H1 (cell line): Measurements from ENCODE around the gene HOXD10. TPM values are rescaled to one million over a fixed set of nuclear protein-coding genes. Genes with fewer than 3 reads are reported as not detected.
A peak's percentile ranks its signal among the peaks of the same experiment; 100 is the strongest.

Source experiments
- CTCF ChIA-PET: fragments of 300-600 bp; sonication (Branson Sonifier 250); formaldehyde crosslinking; loops from one replicate; lab custom pipeline; 2021; ENCODE audit not compliant: partially characterized antibody; lab: Charles Lee
- POLR2A ChIA-PET: fragments of 300-600 bp; sonication (Branson Sonifier 250); formaldehyde crosslinking; loops from one replicate; lab custom pipeline; 2021; ENCODE audit warnings: inconsistent platforms; ENCODE audit not compliant: partially characterized antibody; lab: Charles Lee
- DNase-seq, 2 experiments: peaks; one replicate each; pipeline versions ENCODE4 v3.0.0 to v3.0.0-alpha.2; 2010 to 2022; ENCODE audit warnings: low spot score in 2 of 2, low read depth in 1 of 2, mixed read lengths in 1 of 2
- FAIRE-seq: peaks from 2 replicates; lab custom pipeline; 2011; peaks lifted over from hg19 to GRCh38; lab: Jason Lieb, UNC
- H2AFZ ChIP-seq: 2 replicates; pipeline ENCODE4 v1.8.1; 2012; ENCODE audit warnings: low read length, inconsistent platforms
- H2AK5ac ChIP-seq: 2 replicates; pipeline ENCODE4 v1.6.1; 2013; ENCODE audit warnings: low read depth, low read length
- H2BK120ac ChIP-seq: replicated peaks from 2 replicates; pipeline ENCODE3; 2013; ENCODE audit warnings: low read depth, low read length, inconsistent platforms
- H2BK12ac ChIP-seq: 2 replicates; pipeline ENCODE4 v1.6.1; 2013; ENCODE audit warnings: low read depth, low read length
- H2BK15ac ChIP-seq: 2 replicates; pipeline ENCODE4 v1.6.1; 2013; ENCODE audit warnings: low read length
- H2BK20ac ChIP-seq: 2 replicates; pipeline ENCODE4 v1.6.1; 2013; ENCODE audit warnings: low read length
- H2BK5ac ChIP-seq: 2 replicates; pipeline ENCODE4 v1.6.1; 2013; ENCODE audit warnings: low read depth, low read length
- H3K14ac ChIP-seq: 2 replicates; pipeline ENCODE4 v1.6.1; 2013; ENCODE audit warnings: inconsistent platforms; ENCODE audit not compliant: insufficient read length
- H3K18ac ChIP-seq: 2 replicates; pipeline ENCODE4 v1.6.1; 2013; ENCODE audit warnings: low read length; ENCODE audit errors: extremely low read depth
- H3K23ac ChIP-seq: 2 replicates; pipeline ENCODE4 v1.6.1; 2013; ENCODE audit warnings: inconsistent platforms; ENCODE audit not compliant: insufficient read length
- H3K23me2 ChIP-seq: 2 replicates; pipeline ENCODE4 v1.6.1; 2013; ENCODE audit warnings: low read depth, low read length
- H3K27ac ChIP-seq: 2 replicates; pipeline ENCODE4 v1.6.1; 2011; ENCODE audit warnings: low read depth, low read length, inconsistent platforms
- H3K27me3 ChIP-seq, 4 experiments: replicated peaks in 1 of 4; 1 replicate in 1 of 4; 2 replicates in 3 of 4; pipeline versions ENCODE4 v1.6.1 to v1.8.1; 2011 to 2013; ENCODE audit warnings: low read length in 3 of 4, mild to moderate bottlenecking in 3 of 4, inconsistent platforms in 2 of 4, mixed read lengths in 2 of 4, moderate library complexity in 1 of 4; ENCODE audit not compliant: control insufficient read depth in 3 of 4, insufficient read depth in 3 of 4; ENCODE audit errors: extremely low read depth in 1 of 4
- H3K36me3 ChIP-seq, 4 experiments: 2 replicates each; pipeline versions ENCODE4 v1.6.1 to v1.8.1; 2011 to 2013; ENCODE audit warnings: mild to moderate bottlenecking in 4 of 4, low read length in 3 of 4, moderate library complexity in 2 of 4, control low read depth in 1 of 4, inconsistent platforms in 1 of 4; ENCODE audit not compliant: insufficient read depth in 4 of 4, control insufficient read depth in 2 of 4
- H3K4ac ChIP-seq: replicated peaks from 2 replicates; pipeline ENCODE3; 2013; ENCODE audit warnings: low read length, low read depth, mixed read lengths, inconsistent platforms; ENCODE audit not compliant: insufficient read length
- H3K4me1 ChIP-seq, 4 experiments: replicated peaks in 1 of 4; 1 replicate in 1 of 4; 2 replicates in 3 of 4; pipeline versions ENCODE4 v1.6.1 to v1.8.1; 2011 to 2013; ENCODE audit warnings: low read length in 3 of 4, inconsistent platforms in 2 of 4, mixed read lengths in 1 of 4; ENCODE audit not compliant: insufficient read depth in 4 of 4, control insufficient read depth in 3 of 4
- H3K4me2 ChIP-seq, 2 experiments: 2 replicates each; pipeline versions ENCODE4 v1.6.1 to v1.8.1; 2011 to 2013; ENCODE audit warnings: low read depth in 2 of 2, low read length in 2 of 2, control low read depth in 1 of 2, inconsistent platforms in 1 of 2, mild to moderate bottlenecking in 1 of 2; ENCODE audit not compliant: insufficient read depth in 1 of 2
- H3K4me3 ChIP-seq, 4 experiments: fragments of 200-600, 300-600 bp in 1 of 4; sonication (generic), shearing (Covaris generic), sonication (Bioruptor Twin) in 1 of 4; 2 replicates each; pipeline versions ENCODE4 v1.5.1 to v1.8.1; 2011 to 2016; ENCODE audit warnings: low read length in 4 of 4, low read depth in 3 of 4, control low read depth in 2 of 4, inconsistent platforms in 2 of 4, mild to moderate bottlenecking in 2 of 4, mixed read lengths in 1 of 4, moderate library complexity in 1 of 4; ENCODE audit not compliant: insufficient read depth in 2 of 4; ENCODE audit errors: extremely low read depth in 1 of 4
- H3K56ac ChIP-seq: replicated peaks from 2 replicates; pipeline ENCODE3; 2013; ENCODE audit warnings: low read depth, mild to moderate bottlenecking, mixed read lengths, low read length, inconsistent platforms; ENCODE audit not compliant: insufficient read length
- H3K79me1 ChIP-seq: 2 replicates; pipeline ENCODE4 v1.6.1; 2013; ENCODE audit warnings: low read depth, low read length, control low read depth
- H3K79me2 ChIP-seq, 2 experiments: 2 replicates each; pipeline versions ENCODE4 v1.6.1 to v1.8.1; 2012 to 2013; ENCODE audit warnings: low read length in 2 of 2, mild to moderate bottlenecking in 2 of 2, inconsistent platforms in 1 of 2; ENCODE audit not compliant: insufficient read depth in 2 of 2, control insufficient read depth in 1 of 2
- H3K9ac ChIP-seq, 4 experiments: replicated peaks in 1 of 4; 1 replicate in 1 of 4; 2 replicates in 3 of 4; pipeline versions ENCODE4 v1.6.1 to v1.8.1; 2011 to 2013; ENCODE audit warnings: low read depth in 3 of 4, low read length in 3 of 4, control low read depth in 2 of 4, mild to moderate bottlenecking in 2 of 4, moderate library complexity in 2 of 4, inconsistent platforms in 1 of 4; ENCODE audit errors: extremely low read depth in 1 of 4
- H3K9me3 ChIP-seq, 2 experiments: 2 replicates each; pipeline versions ENCODE4 v1.6.1 to v1.8.1; 2012 to 2013; ENCODE audit warnings: mild to moderate bottlenecking in 2 of 2, moderate library complexity in 2 of 2, control low read depth in 1 of 2, inconsistent platforms in 1 of 2, low read depth in 1 of 2, low read length in 1 of 2, mixed read lengths in 1 of 2; ENCODE audit not compliant: insufficient read depth in 2 of 2
- H4K20me1 ChIP-seq, 2 experiments: replicated peaks in 1 of 2; 2 replicates each; pipeline versions ENCODE3 to v1.8.1; 2011 to 2013; ENCODE audit warnings: inconsistent platforms in 2 of 2, low read length in 2 of 2, mild to moderate bottlenecking in 1 of 2; ENCODE audit not compliant: insufficient read depth in 2 of 2, control insufficient read depth in 1 of 2
- H4K5ac ChIP-seq: 2 replicates; pipeline ENCODE4 v1.6.1; 2013; ENCODE audit warnings: low read length, low read depth, mixed read lengths, inconsistent platforms; ENCODE audit not compliant: insufficient read length
- H4K8ac ChIP-seq: 2 replicates; pipeline ENCODE4 v1.8.0; 2013; ENCODE audit warnings: mild to moderate bottlenecking, moderate library complexity, low read length, inconsistent platforms; ENCODE audit not compliant: insufficient read depth; ENCODE audit errors: extremely low read depth
- H4K91ac ChIP-seq: replicated peaks from 2 replicates; pipeline ENCODE3; 2013; ENCODE audit warnings: low read length, mixed read lengths, inconsistent platforms; ENCODE audit not compliant: insufficient read length
- BCL11A ChIP-seq, 2 experiments: IDR thresholded peaks; one replicate each; pipeline ENCODE4 v1.6.1; 2011; ENCODE audit warnings: low read depth in 2 of 2, low read length in 2 of 2, mild to moderate bottlenecking in 2 of 2
- CBX8 ChIP-seq: fragments of 300-800, 300-1000 bp; sonication (generic); IDR thresholded peaks from 2 replicates; pipeline ENCODE4 v1.7.1; 2016; ENCODE audit warnings: low read depth, low read length, borderline replicate concordance
- CEBPB ChIP-seq: IDR thresholded peaks from 2 replicates; pipeline ENCODE4 v1.6.1; 2012; ENCODE audit warnings: low read depth, low read length
- EGR1 ChIP-seq: IDR thresholded peaks from 2 replicates; pipeline ENCODE4 v1.6.1; 2011; ENCODE audit warnings: low read depth, low read length, borderline replicate concordance
- EZH2 ChIP-seq: fragments of 200-600 bp; sonication (generic); IDR thresholded peaks from 2 replicates; pipeline ENCODE4 v1.7.1; 2012; ENCODE audit warnings: low read depth, mild to moderate bottlenecking, moderate library complexity, low read length, inconsistent platforms; ENCODE audit not compliant: severe bottlenecking
- RAD21 ChIP-seq, 2 experiments: IDR thresholded peaks in 1 of 2; conservative IDR thresholded peaks in 1 of 2; 2 replicates each; pipeline ENCODE4 v1.6.1; 2011; ENCODE audit warnings: low read depth in 2 of 2, low read length in 2 of 2, improper control_type of control experiment in 1 of 2, inconsistent platforms in 1 of 2, mild to moderate bottlenecking in 1 of 2, moderate library complexity in 1 of 2
- SIRT6 ChIP-seq: IDR thresholded peaks from one replicate; pipeline ENCODE4 v1.7.1; 2012; ENCODE audit warnings: low read length, inconsistent platforms
- SP4 ChIP-seq: IDR thresholded peaks from 2 replicates; pipeline ENCODE4 v1.6.1; 2012; ENCODE audit warnings: low read length, inconsistent platforms
- SUZ12 ChIP-seq: fragments of 200-600 bp; sonication (generic); IDR thresholded peaks from 2 replicates; pipeline ENCODE4 v1.6.1; 2012; ENCODE audit warnings: mild to moderate bottlenecking, inconsistent platforms, low read length, moderate library complexity, mixed read lengths
- TCF12 ChIP-seq: IDR thresholded peaks from 2 replicates; pipeline ENCODE4 v1.6.1; 2011; ENCODE audit warnings: low read depth, mild to moderate bottlenecking, low read length
- WGBS, 2 experiments: shearing (Covaris generic) in 1 of 2; methylation state at CpG; one replicate each; pipeline versions ENCODE4 v1.1.6 to v1.1.7; 2013 to 2015; ENCODE audit warnings: low lambda C conversion rate in 2 of 2, mixed read lengths in 2 of 2, inconsistent platforms in 1 of 2, low coverage in 1 of 2, missing lambda C conversion rate in 1 of 2; ENCODE audit not compliant: insufficient replicate concordance in 2 of 2, insufficient coverage in 1 of 2, insufficient read length in 1 of 2; ENCODE audit errors: extremely low coverage in 1 of 2, missing lambda C conversion rate in 1 of 2; 5-methylcytosine and 5-hydroxymethylcytosine counted together
- polyA plus RNA-seq, 7 experiments: library from polyadenylated mRNA; depleted of rRNA in 3 of 7; stranded (reverse) in 5 of 7; unstranded in 2 of 7; fragments of >200 nt in 5 of 7; fragments of 200-250 nt in 2 of 7; gene quantifications; 1 replicate in 5 of 7; 2 replicates in 1 of 7; 4 replicates in 1 of 7; pipeline versions ENCODE4 v1.2.1 to v1.2.3, GENCODE V29; 2011 to 2013; ENCODE audit warnings: missing spikeins in 2 of 7, mixed read lengths in 2 of 7
- total RNA-seq: library from RNA; stranded (reverse); fragmentation: NEBNext Ultra II Directional; extraction: Animal tissue kit (Norgen Biotek cat#: 25700); gene quantifications from 2 replicates; pipeline ENCODE4 v1.2.1, GENCODE V29; 2021

Gene HOXD10
- total and polyA plus RNA-seq, 2 of the 8 experiments (the other 6 are each of a cell fraction or from before 2014, with no cell fraction given) = not detected

- H3K27ac ChIP-seq = no peak overlapping the region
- no peak overlapping the region for H4K8ac ChIP-seq
- no peak overlapping the region for H2BK20ac ChIP-seq
- H3K36me3 ChIP-seq = peaks cover 0 to 5% (median 0%) of the 10 kb centered on the region in 4 experiments; a peak in 1 of 8 replicates
- H3K18ac ChIP-seq = no peak overlapping the region
- H3K9me3 ChIP-seq = no peaks in the 10 kb centered on the region; a peak in 1 of 4 replicates
- DNase-seq (no peak), FAIRE-seq (no peak)
- no peaks in the 10 kb centered on the region for H3K79me1 ChIP-seq
- peaks cover 21 to 38% of the 10 kb centered on the region in 2 experiments for H4K20me1 ChIP-seq
- peaks cover 6% of the 10 kb centered on the region for H3K23me2 ChIP-seq
- 21% methylated on average over 8 of the region's 8 CpGs; no CpG with 5 or more reads in 1 of the 2 experiments for WGBS, 2 experiments
- H2BK120ac ChIP-seq = no peak overlapping the region
- no peak overlapping the region for H4K91ac ChIP-seq
- ChIA-PET POLR2A (interaction anchor here (0.7 to 2.1 kb wide), 4 partner anchors 11 to 456 kb away, joined by 3 to 7 read pairs (median 5); no protein-coding TSS in a partner anchor), CTCF (interaction anchor here (0.5 to 6.5 kb wide), 9 partner anchors 11 to 843 kb away, joined by 3 to 130 read pairs (median 5); partner anchors contain the start of genes EVX2 and HOXD9)
- H2AFZ ChIP-seq = no peak overlapping the region
- H3K14ac ChIP-seq = no peak overlapping the region
- no peak overlapping the region for H2BK5ac ChIP-seq
- H3K4me3 ChIP-seq = no peak overlapping the region
- peak overlapping the region in 1 of 2 experiments; percentile 66; a peak in 1 of 4 replicates for H3K4me2 ChIP-seq
- no peak overlapping the region for H3K4ac ChIP-seq
- no peak overlapping the region for H2BK15ac ChIP-seq
- H3K27me3 ChIP-seq = peaks cover 79 to 98% (median 91%) of the 10 kb centered on the region in 4 experiments
- H3K9ac ChIP-seq = no peak overlapping the region
- H3K56ac ChIP-seq = no peak overlapping the region
- no peak for TF ChIP-seq EGR1
- no peak for TF ChIP-seq RAD21 (IDR thresholded peaks at IDR 0.05 in 1 of 2, conservative IDR thresholded peaks at IDR 0.05 in 1 of 2; ENCODE audit: low read depth in 2 of 2, low read length in 2 of 2)
- TF ChIP-seq SUZ12 = peak; percentile 86; the same call in 1 of the 2 replicates
- no peak for TF ChIP-seq CEBPB
- TF ChIP-seq BCL11A (IDR thresholded peaks at IDR 0.05; ENCODE audit: low read depth in 2 of 2, low read length in 2 of 2) = no peak
- no peak for TF ChIP-seq SP4
- peak; percentile 83 for TF ChIP-seq EZH2
- TF ChIP-seq SIRT6 = no peak
- TF ChIP-seq CBX8 = 0 out of 2 replicates have a peak, but pooled peaks have one; percentile 1
- no peak for TF ChIP-seq TCF12
- H3K23ac ChIP-seq = no peak overlapping the region
- H3K4me1 ChIP-seq = peaks cover 0 to 25% (median 15%) of the 10 kb centered on the region in 4 experiments; a peak in 6 of 7 replicates
- no peak overlapping the region for H2BK12ac ChIP-seq
- no peak overlapping the region for H4K5ac ChIP-seq
- H3K79me2 ChIP-seq = no peaks in the 10 kb centered on the region
- H2AK5ac ChIP-seq = no peak overlapping the region; the same call in 1 of the 2 replicates
Measured at GRCh38 chr2:176093898-176094249, 22.7 kb upstream of the HOXD10 start.
